ENCODE data around the gene BACE1-AS. TPM values are rescaled to one million over a fixed set of nuclear protein-coding genes. Genes with fewer than 3 reads are reported as not detected.

The BACE1-AS gene
- total RNA-seq, 4 donors from 2014 or later, result 3.6 to 13.0 (median 6.3) TPM

DNA sequence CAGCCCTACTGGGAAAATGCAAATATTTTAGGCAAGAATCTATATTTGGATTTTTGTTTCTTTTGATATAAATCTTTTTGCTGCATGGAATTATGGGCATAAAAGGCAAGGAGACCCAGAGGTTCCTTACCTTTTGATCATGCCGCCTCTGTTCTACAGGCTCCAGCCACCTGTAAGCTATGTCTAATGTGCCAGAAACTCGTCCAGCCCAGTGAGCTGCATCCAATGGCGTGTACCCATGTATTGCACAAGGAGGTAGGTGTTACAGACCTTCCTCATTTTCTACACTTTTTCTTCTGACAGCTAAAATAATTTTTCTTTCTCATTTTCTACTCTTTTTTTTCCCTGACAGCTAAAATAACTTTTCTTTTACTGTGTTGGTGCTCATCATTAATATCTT is 8.2 kb upstream of the BACE1-AS start:
- DNase-seq (ENCODE audit: low spot score in 2 of 2), result no peak
- Histone ChIP-seq H3K36me3 (peaks cover 73% of the 10 kb centered on the region), H3K27me3 (no peaks in the 10 kb centered on the region), H3K4me3 (no peak overlapping the region), H3K9me3 (no peaks in the 10 kb centered on the region), H3K27ac (no peak overlapping the region), H3K4me1 (no peaks in the 10 kb centered on the region)
- whole genome bisulfite sequencing, result 90% methylated on average over 3 of the region's 3 CpGs
- TF ChIP-seq, protein P1, sequence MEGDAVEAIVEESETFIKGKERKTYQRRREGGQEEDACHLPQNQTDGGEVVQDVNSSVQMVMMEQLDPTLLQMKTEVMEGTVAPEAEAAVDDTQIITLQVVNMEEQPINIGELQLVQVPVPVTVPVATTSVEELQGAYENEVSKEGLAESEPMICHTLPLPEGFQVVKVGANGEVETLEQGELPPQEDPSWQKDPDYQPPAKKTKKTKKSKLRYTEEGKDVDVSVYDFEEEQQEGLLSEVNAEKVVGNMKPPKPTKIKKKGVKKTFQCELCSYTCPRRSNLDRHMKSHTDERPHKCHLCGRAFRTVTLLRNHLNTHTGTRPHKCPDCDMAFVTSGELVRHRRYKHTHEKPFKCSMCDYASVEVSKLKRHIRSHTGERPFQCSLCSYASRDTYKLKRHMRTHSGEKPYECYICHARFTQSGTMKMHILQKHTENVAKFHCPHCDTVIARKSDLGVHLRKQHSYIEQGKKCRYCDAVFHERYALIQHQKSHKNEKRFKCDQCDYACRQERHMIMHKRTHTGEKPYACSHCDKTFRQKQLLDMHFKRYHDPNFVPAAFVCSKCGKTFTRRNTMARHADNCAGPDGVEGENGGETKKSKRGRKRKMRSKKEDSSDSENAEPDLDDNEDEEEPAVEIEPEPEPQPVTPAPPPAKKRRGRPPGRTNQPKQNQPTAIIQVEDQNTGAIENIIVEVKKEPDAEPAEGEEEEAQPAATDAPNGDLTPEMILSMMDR (IDR thresholded peaks at IDR 0.05), result no peak
- TF ChIP-seq POLR2A (IDR thresholded peaks at IDR 0.05) (no peak), POLR2AphosphoS5 (IDR thresholded peaks at IDR 0.05) (no peak), EP300 (IDR thresholded peaks at IDR 0.05) (no peak)

DNA sequence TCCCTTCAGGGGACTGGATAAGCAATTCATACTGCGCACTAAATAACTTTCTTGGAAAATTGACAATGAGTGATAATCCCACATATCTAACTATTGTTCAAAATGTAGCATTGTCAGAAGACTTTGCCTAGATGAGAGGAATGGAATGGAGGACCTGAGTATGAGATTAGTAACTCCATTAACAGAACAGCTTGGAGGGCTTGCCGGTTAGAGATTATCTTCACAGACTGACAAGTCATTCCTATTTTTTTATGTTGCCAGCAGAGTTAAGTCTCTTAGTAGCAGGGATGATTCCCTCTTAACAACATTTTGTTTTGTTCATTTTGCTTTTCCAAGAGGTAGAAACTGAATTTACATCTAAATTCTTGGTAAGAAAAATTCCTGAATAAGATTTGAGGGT is 7.1 kb upstream of the BACE1-AS start:
- no peak for DNase-seq (ENCODE audit: low spot score in 2 of 2)
- Histone ChIP-seq H3K9me3 (no peaks in the 10 kb centered on the region), H3K4me1 (no peaks in the 10 kb centered on the region), H3K27ac (no peak overlapping the region), H3K27me3 (no peaks in the 10 kb centered on the region), H3K4me3 (no peak overlapping the region), H3K36me3 (peaks cover 84% of the 10 kb centered on the region)
- TF ChIP-seq POLR2AphosphoS5 (IDR thresholded peaks at IDR 0.05) (no peak), POLR2A (IDR thresholded peaks at IDR 0.05) (no peak), EP300 (IDR thresholded peaks at IDR 0.05) (no peak)
- TF ChIP-seq, protein P1 (IDR thresholded peaks at IDR 0.05), result no peak
- 90% methylated on average over 2 of the region's 2 CpGs for WGBS

DNA sequence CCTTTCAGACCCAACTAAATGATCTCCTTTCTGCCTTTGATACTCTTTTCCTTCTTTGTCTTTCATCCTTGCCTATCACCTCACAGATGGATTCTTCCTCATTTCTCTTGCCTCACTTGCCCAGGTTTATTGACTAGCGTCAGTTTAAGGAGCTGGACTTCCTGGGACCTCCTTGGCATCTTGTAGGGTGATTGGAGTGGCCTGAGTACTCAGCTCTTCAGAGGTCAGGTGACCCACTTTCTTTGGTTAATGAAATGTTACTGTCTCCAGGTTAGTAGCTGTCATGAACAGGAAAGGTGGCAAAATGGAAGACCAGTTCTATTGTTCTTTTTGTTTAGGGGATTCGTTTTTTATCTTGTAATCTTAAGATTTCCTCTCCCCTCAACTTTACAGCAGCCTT is 4.6 kb upstream of the BACE1-AS start:
- no peaks in the 10 kb centered on the region for H3K4me1 ChIP-seq
- 83% methylated on average over 2 of the region's 2 CpGs for WGBS
- no peaks in the 10 kb centered on the region for H3K27me3 ChIP-seq
- H3K36me3 ChIP-seq, result peaks cover 99% of the 10 kb centered on the region
- no peaks in the 10 kb centered on the region for H3K9me3 ChIP-seq
- no peak for DNase-seq (ENCODE audit: low spot score in 2 of 2)
- TF ChIP-seq POLR2A (IDR thresholded peaks at IDR 0.05) (no peak), POLR2AphosphoS5 (IDR thresholded peaks at IDR 0.05) (no peak), EP300 (IDR thresholded peaks at IDR 0.05) (no peak)
- TF ChIP-seq, protein P1 (IDR thresholded peaks at IDR 0.05), result no peak
- H3K27ac ChIP-seq, result no peak overlapping the region
- no peak overlapping the region for H3K4me3 ChIP-seq

DNA sequence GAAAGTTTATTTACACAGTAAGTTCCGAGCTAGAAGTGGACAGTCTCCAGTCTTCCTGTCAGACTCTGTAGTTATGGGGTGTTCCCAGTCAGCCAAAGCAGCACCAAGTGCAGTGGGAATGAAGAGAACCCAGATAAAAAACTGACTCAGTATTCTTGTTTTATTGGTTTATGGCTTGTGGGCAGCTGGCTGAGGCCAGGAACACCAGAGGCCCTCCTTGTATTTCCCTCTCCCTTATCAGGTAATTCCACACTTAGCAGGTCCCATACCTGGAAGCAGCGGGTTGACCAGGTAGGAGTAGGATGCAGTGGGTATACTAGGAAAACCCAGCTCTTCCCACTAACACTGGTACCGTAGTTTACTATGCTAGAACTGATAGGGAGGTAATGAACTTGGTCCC is 3.5 kb upstream of the BACE1-AS start:
- TF ChIP-seq POLR2A (IDR thresholded peaks at IDR 0.05), result no peak
- TF ChIP-seq EP300 (IDR thresholded peaks at IDR 0.05), result no peak
- H3K4me3 ChIP-seq, result no peak overlapping the region
- WGBS, result 95% methylated on average over 3 of the region's 3 CpGs
- no peak overlapping the region for H3K27ac ChIP-seq
- H3K9me3 ChIP-seq, result no peaks in the 10 kb centered on the region
- peaks cover 91% of the 10 kb centered on the region for H3K36me3 ChIP-seq
- no peak for DNase-seq (ENCODE audit: low spot score in 2 of 2)
- no peaks in the 10 kb centered on the region for H3K27me3 ChIP-seq
- H3K4me1 ChIP-seq, result no peaks in the 10 kb centered on the region

DNA sequence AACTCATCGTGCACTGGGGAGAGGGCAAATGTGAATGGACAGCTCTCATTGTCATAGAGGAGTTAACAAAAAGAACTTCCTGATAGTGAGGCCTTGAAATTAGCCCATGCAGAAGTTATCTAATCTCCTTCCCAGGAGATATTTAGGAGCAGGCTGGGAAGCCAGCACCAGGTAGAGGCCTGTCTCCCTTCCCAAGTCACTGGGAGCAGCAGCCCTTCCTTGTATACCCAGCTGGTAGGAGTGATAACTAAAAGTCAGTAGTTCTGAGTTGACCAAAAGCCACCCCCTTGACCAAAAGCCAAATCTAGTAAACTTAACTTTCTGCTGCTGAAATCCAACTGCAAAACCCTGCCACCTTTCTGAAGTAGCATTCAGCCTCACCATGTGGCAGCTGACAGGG is 1.4 kb upstream of the BACE1-AS start:
- Histone ChIP-seq H3K27me3 (no peaks in the 10 kb centered on the region), H3K36me3 (peaks cover 81% of the 10 kb centered on the region), H3K27ac (no peak overlapping the region), H3K9me3 (no peaks in the 10 kb centered on the region), H3K4me3 (no peak overlapping the region), H3K4me1 (no peaks in the 10 kb centered on the region)
- TF ChIP-seq, protein P1 (IDR thresholded peaks at IDR 0.05), result no peak
- TF ChIP-seq POLR2AphosphoS5 (IDR thresholded peaks at IDR 0.05) (no peak), POLR2A (IDR thresholded peaks at IDR 0.05) (no peak), EP300 (IDR thresholded peaks at IDR 0.05) (no peak)
- 88% methylated on average over 1 of the region's 1 CpG for WGBS
- DNase-seq (ENCODE audit: low spot score in 2 of 2), result no peak

DNA sequence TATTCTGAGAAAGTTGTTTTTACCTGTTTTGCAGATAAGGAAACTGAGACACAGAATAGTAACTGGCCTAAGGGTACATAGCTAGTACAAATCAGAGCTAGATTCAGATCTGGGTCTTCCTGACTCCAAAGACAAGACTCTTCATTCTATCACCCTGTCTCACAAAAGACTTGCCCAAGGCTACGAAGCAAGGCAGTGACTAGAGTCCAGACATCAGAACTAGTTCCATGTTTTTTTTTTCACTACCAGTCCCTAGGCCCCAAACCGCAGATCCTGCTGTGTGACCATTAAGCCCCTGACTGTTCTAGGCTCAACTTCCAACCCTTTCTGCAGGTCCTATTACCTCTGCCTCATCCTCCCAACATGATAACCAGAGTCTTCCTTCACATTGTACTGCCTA is 1.5 kb downstream of the BACE1-AS start:
- no peak for TF ChIP-seq POLR2A (IDR thresholded peaks at IDR 0.05)
- TF ChIP-seq, protein P1 (IDR thresholded peaks at IDR 0.05), result no peak
- no peak for TF ChIP-seq EP300 (IDR thresholded peaks at IDR 0.05)
- TF ChIP-seq POLR2AphosphoS5 (IDR thresholded peaks at IDR 0.05), result no peak
- Histone ChIP-seq H3K27me3 (no peaks in the 10 kb centered on the region), H3K27ac (no peak overlapping the region), H3K9me3 (no peaks in the 10 kb centered on the region), H3K4me1 (no peaks in the 10 kb centered on the region), H3K36me3 (peaks cover 64% of the 10 kb centered on the region), H3K4me3 (no peak overlapping the region)
- 90% methylated on average over 2 of the region's 2 CpGs for WGBS
- DNase-seq (ENCODE audit: low spot score in 2 of 2), result no peak
